ENCODE measurements around the gene HDDC3. TPM values are rescaled to one million over a fixed set of nuclear protein-coding genes. Genes with fewer than 3 reads are reported as not detected.

The HDDC3 gene
- polyA plus RNA-seq, 1 donor (not counting 4 experiments of a cell fraction or from before 2014, with no cell fraction given): 11.8 TPM

GRCh38 chr15:90962021-90962420, 29.7 kb upstream of the HDDC3 start:
- no peak overlapping the region for H2AFZ ChIP-seq (ENCODE audit: control insufficient read depth, low read length)
- H4K20me1 ChIP-seq (ENCODE audit: control insufficient read depth, extremely low read depth, insufficient read depth, low read length): no peaks in the 10 kb centered on the region
- H3K4me3 ChIP-seq (ENCODE audit: control insufficient read depth in 2 of 3, extremely low read depth in 1 of 3, insufficient read depth in 2 of 3, low read depth in 1 of 3, low read length in 3 of 3): no peak overlapping the region
- dilution Hi-C loops (cut with MboI; ENCODE audit: extremely low pct_ligation_motif_present, low sequenced_read_pairs): no loop called here
- TF ChIP-seq, protein P1, sequence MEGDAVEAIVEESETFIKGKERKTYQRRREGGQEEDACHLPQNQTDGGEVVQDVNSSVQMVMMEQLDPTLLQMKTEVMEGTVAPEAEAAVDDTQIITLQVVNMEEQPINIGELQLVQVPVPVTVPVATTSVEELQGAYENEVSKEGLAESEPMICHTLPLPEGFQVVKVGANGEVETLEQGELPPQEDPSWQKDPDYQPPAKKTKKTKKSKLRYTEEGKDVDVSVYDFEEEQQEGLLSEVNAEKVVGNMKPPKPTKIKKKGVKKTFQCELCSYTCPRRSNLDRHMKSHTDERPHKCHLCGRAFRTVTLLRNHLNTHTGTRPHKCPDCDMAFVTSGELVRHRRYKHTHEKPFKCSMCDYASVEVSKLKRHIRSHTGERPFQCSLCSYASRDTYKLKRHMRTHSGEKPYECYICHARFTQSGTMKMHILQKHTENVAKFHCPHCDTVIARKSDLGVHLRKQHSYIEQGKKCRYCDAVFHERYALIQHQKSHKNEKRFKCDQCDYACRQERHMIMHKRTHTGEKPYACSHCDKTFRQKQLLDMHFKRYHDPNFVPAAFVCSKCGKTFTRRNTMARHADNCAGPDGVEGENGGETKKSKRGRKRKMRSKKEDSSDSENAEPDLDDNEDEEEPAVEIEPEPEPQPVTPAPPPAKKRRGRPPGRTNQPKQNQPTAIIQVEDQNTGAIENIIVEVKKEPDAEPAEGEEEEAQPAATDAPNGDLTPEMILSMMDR (optimal IDR thresholded peaks at IDR 0.05 in 1 of 3, IDR thresholded peaks at IDR 0.05 in 1 of 3, conservative IDR thresholded peaks at IDR 0.05 in 1 of 3; ENCODE audit: extremely low read depth in 1 of 3, insufficient read depth in 2 of 3, low read length in 3 of 3): no peak
- TF ChIP-seq EZH2 (IDR thresholded peaks at IDR 0.05; ENCODE audit: low read length): no peak
- no peaks in the 10 kb centered on the region for H3K9me3 ChIP-seq (ENCODE audit: control insufficient read depth, low read depth, low read length)
- peaks cover 8 to 23% of the 10 kb centered on the region in 2 experiments for H3K36me3 ChIP-seq (ENCODE audit: control insufficient read depth in 2 of 2, extremely low read depth in 1 of 2, insufficient read depth in 2 of 2, low read length in 2 of 2)
- no peaks in the 10 kb centered on the region for H3K27me3 ChIP-seq (ENCODE audit: control insufficient read depth, extremely low read depth, insufficient read depth, low read length)
- H3K79me2 ChIP-seq (ENCODE audit: control insufficient read depth, insufficient read depth, low read length): no peaks in the 10 kb centered on the region
- FAIRE-seq (no peak), DNase-seq (ENCODE audit: low read depth, low spot score) (no peak)
- H3K27ac ChIP-seq (ENCODE audit: control insufficient read depth, insufficient read depth, low read length): no peak overlapping the region
- no peak overlapping the region for H3K4me2 ChIP-seq (ENCODE audit: control insufficient read depth, extremely low read depth, insufficient read depth, low read depth, low read length)
- H3K9me1 ChIP-seq (ENCODE audit: control insufficient read depth, extremely low read depth, insufficient read depth, low read length): no peaks in the 10 kb centered on the region
- peaks cover 8% of the 10 kb centered on the region for H3K4me1 ChIP-seq (ENCODE audit: control insufficient read depth, extremely low read depth, insufficient read depth, low read length)
- H3K9ac ChIP-seq (ENCODE audit: control insufficient read depth, extremely low read depth, insufficient read depth, low read length): no peak overlapping the region

GRCh38 chr15:90960298-90961091, 28.1 kb upstream of the HDDC3 start:
- Histone ChIP-seq H3K27me3 (ENCODE audit: control insufficient read depth, extremely low read depth, insufficient read depth, low read length) (no peaks in the 10 kb centered on the region), H3K4me3 (ENCODE audit: control insufficient read depth in 2 of 3, extremely low read depth in 1 of 3, insufficient read depth in 2 of 3, low read depth in 1 of 3, low read length in 3 of 3) (no peak overlapping the region), H3K36me3 (ENCODE audit: control insufficient read depth in 2 of 2, extremely low read depth in 1 of 2, insufficient read depth in 2 of 2, low read length in 2 of 2) (peaks cover 8 to 11% of the 10 kb centered on the region in 2 experiments), H3K79me2 (ENCODE audit: control insufficient read depth, insufficient read depth, low read length) (no peaks in the 10 kb centered on the region), H2AFZ (ENCODE audit: control insufficient read depth, low read length) (no peak overlapping the region), H3K9me1 (ENCODE audit: control insufficient read depth, extremely low read depth, insufficient read depth, low read length) (no peaks in the 10 kb centered on the region), H3K9ac (ENCODE audit: control insufficient read depth, extremely low read depth, insufficient read depth, low read length) (no peak overlapping the region), H4K20me1 (ENCODE audit: control insufficient read depth, extremely low read depth, insufficient read depth, low read length) (no peaks in the 10 kb centered on the region), H3K4me2 (ENCODE audit: control insufficient read depth, extremely low read depth, insufficient read depth, low read depth, low read length) (no peak overlapping the region), H3K4me1 (ENCODE audit: control insufficient read depth, extremely low read depth, insufficient read depth, low read length) (peaks cover 13% of the 10 kb centered on the region), H3K27ac (ENCODE audit: control insufficient read depth, insufficient read depth, low read length) (no peak overlapping the region), H3K9me3 (ENCODE audit: control insufficient read depth, low read depth, low read length) (no peaks in the 10 kb centered on the region)
- dilution Hi-C loops (cut with MboI; ENCODE audit: extremely low pct_ligation_motif_present, low sequenced_read_pairs): no loop called here
- DNase-seq (ENCODE audit: low read depth, low spot score) (no peak), FAIRE-seq (no peak)
- TF ChIP-seq, protein P1 (optimal IDR thresholded peaks at IDR 0.05 in 1 of 3, IDR thresholded peaks at IDR 0.05 in 1 of 3, conservative IDR thresholded peaks at IDR 0.05 in 1 of 3; ENCODE audit: extremely low read depth in 1 of 3, insufficient read depth in 2 of 3, low read length in 3 of 3): no peak
- TF ChIP-seq EZH2 (IDR thresholded peaks at IDR 0.05; ENCODE audit: low read length): no peak
